Gastroesophageal sphincter (tissue), 4 donors: ENCODE data around the gene LBHD1. TPM values are rescaled to one million over a fixed set of nuclear protein-coding genes. Genes with fewer than 3 reads are reported as not detected.

Source experiments
- ATAC-seq: fragments of 150-250 bp; one replicate; pipeline ENCODE4 v1.9.1; 2016; ENCODE audit warnings: mild to moderate bottlenecking, moderate library complexity
- H3K27ac ChIP-seq, 4 donors: fragments of 200-600 bp; sonication (generic) in 3 of 4; 1 replicate in 3 of 4; 2 replicates in 1 of 4; pipeline ENCODE4 v1.5.1; 2016 to 2019
- H3K27me3 ChIP-seq: fragments of 200-600 bp; sonication (generic); one replicate; pipeline ENCODE4 v1.5.1; 2019
- H3K36me3 ChIP-seq, 2 donors: fragments of 200-600 bp; sonication (generic); one replicate each; pipeline ENCODE4 v1.5.1; 2019; ENCODE audit warnings: control low read depth in 1 of 2
- H3K4me1 ChIP-seq, 3 donors: fragments of 200-600 bp; sonication (generic); 1 replicate in 2 of 3; 2 replicates in 1 of 3; pipeline ENCODE4 v1.5.1; 2016 to 2019; ENCODE audit warnings: control low read depth in 2 of 3
- H3K4me3 ChIP-seq, 2 donors: fragments of 200-600 bp; sonication (generic); one replicate each; pipeline ENCODE4 v1.5.1; 2019; ENCODE audit warnings: mild to moderate bottlenecking in 1 of 2, moderate library complexity in 1 of 2
- H3K9me3 ChIP-seq, 3 donors: fragments of 200-600 bp; sonication (generic); one replicate each; pipeline ENCODE4 v1.5.1; 2017 to 2019; ENCODE audit warnings: control low read depth in 2 of 3
- EP300 ChIP-seq: sonication (generic); formaldehyde crosslinking; IDR thresholded peaks from one replicate; pipeline ENCODE4 v1.6.1; 2017; ENCODE audit warnings: antibody characterized with exemption, mild to moderate bottlenecking
- POLR2A ChIP-seq, 2 donors: fragments of 450-650 bp; IDR thresholded peaks; one replicate each; pipeline ENCODE4 v1.6.1; 2017; ENCODE audit warnings: antibody characterized with exemption in 2 of 2, mild to moderate bottlenecking in 2 of 2, moderate library complexity in 1 of 2
- POLR2AphosphoS5 ChIP-seq: sonication (generic); formaldehyde crosslinking; IDR thresholded peaks from one replicate; pipeline ENCODE4 v1.6.1; 2017; ENCODE audit warnings: antibody characterized with exemption
- WGBS, 2 donors: methylation state at CpG; one replicate each; pipeline ENCODE4 v1.1.5; 2018; ENCODE audit warnings: low coverage in 1 of 2; 5-methylcytosine and 5-hydroxymethylcytosine counted together
- small RNA-seq, 4 donors: library from RNA; depleted of rRNA; stranded (forward); fragments of <200 nt; gene quantifications; one replicate each; pipeline ENCODE3, GENCODE V24; 2016
- total RNA-seq, 4 donors: library from RNA; depleted of rRNA; stranded (reverse); fragments of >200 nt; gene quantifications; one replicate each; pipeline ENCODE4 v1.1.0, GENCODE V29; 2016
- TF ChIP-seq, protein P1 (sequence below), 4 experiments: fragments of 200-600 bp in 2 of 4; fragments of 450-650 bp in 2 of 4; sonication (generic) in 1 of 4; IDR thresholded peaks; one replicate each; pipeline ENCODE4 v1.5.1; 2017 to 2019; ENCODE audit warnings: antibody characterized with exemption in 4 of 4, mild to moderate bottlenecking in 2 of 4, moderate library complexity in 2 of 4

LBHD1 gene
- total RNA-seq, 4 donors from 2014 or later, result 1.2 to 3.9 (median 2.2) TPM

DNA sequence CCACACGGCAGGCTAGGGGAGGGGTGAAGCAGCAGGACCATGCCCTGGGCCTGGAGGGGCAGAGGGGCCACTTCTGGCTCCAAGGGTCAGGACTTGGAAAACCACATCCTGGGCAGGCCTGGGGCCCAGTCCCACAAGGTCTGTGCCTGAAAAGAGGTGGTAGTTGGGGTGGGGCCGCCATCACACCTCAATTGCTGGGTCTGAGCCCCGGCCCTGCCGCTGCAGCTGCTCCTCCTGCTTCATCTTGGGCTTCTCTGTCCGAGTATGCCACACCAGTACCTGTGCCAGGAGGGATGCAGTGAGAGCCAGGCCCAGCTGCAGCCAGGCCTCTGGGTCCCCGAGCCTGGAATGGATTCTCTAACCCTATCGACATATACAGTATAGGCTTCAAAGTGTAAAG, 56.5 kb downstream of the LBHD1 start:
- ATAC-seq, result no peak
- Histone ChIP-seq H3K27ac (no peak overlapping the region), H3K36me3 (peaks cover 0 to 54% of the 10 kb centered on the region in 2 donors), H3K9me3 (no peaks in the 10 kb centered on the region), H3K4me3 (no peak overlapping the region), H3K4me1 (peaks cover 2 to 42% (median 20%) of the 10 kb centered on the region in 3 donors), H3K27me3 (no peaks in the 10 kb centered on the region)
- no CpG with 5 or more reads among the region's 7 CpGs for WGBS, 2 donors
- TF ChIP-seq EP300 (no peak), POLR2AphosphoS5 (no peak), POLR2A (IDR thresholded peaks at IDR 0.05) (no peak)

DNA sequence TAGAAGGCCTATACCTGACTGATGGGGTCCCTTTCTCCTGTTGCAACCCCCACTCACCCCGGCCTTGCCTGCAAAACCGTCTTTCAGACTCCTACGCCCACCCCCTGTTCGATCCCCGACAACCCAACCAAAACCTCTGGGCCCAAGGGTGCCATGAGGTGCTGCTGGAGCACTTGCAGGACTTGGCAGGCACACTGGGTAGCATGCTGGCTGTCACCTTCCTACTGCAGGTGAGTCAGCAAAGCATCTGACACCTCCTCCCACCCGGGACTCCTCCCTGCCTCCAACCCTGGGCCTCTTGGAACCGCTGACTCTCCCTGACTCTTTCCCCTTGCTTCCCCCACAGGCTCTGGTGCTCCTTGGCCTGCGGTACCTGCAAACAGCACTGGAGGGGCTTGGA, 57.8 kb downstream of the LBHD1 start:
- peaks cover 0 to 63% of the 10 kb centered on the region in 2 donors for H3K36me3 ChIP-seq

DNA sequence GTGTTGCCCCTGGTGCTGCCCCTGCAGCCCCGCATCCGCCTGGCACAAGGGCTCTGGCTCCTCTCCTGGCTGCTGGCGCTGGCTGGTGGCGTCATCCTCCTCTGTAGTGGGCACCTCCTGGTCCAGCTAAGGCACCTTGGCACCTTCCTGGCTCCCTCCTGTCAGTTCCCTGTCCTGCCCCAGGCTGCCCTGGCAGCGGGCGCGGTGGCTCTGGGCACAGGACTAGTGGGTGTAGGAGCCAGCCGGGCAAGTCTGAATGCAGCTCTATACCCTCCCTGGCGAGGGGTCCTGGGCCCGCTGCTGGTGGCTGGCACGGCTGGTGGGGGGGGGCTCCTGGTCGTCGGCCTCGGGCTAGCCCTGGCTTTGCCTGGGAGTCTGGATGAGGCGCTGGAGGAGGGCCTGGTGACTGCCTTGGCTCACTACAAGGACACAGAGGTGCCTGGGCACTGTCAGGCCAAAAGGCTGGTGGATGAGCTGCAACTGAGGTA, 58.7 kb downstream of the LBHD1 start:
- H3K9me3 ChIP-seq, result no peaks in the 10 kb centered on the region
- peaks cover 0 to 65% of the 10 kb centered on the region in 2 donors for H3K36me3 ChIP-seq
- H3K4me1 ChIP-seq, result peaks cover 2 to 42% (median 21%) of the 10 kb centered on the region in 3 donors
- H3K27me3 ChIP-seq, result no peaks in the 10 kb centered on the region
- WGBS, 2 donors, result 0% methylated on average over 2 of the region's 15 CpGs; no CpG with 5 or more reads in 1 of the 2 donors
- H3K27ac ChIP-seq, result peak overlapping the region; percentile 93 to 98 (median 96)
- ATAC-seq, result no peak
- peak overlapping the region in 1 of 2 donors; percentile 95 for H3K4me3 ChIP-seq
- TF ChIP-seq, protein P1, sequence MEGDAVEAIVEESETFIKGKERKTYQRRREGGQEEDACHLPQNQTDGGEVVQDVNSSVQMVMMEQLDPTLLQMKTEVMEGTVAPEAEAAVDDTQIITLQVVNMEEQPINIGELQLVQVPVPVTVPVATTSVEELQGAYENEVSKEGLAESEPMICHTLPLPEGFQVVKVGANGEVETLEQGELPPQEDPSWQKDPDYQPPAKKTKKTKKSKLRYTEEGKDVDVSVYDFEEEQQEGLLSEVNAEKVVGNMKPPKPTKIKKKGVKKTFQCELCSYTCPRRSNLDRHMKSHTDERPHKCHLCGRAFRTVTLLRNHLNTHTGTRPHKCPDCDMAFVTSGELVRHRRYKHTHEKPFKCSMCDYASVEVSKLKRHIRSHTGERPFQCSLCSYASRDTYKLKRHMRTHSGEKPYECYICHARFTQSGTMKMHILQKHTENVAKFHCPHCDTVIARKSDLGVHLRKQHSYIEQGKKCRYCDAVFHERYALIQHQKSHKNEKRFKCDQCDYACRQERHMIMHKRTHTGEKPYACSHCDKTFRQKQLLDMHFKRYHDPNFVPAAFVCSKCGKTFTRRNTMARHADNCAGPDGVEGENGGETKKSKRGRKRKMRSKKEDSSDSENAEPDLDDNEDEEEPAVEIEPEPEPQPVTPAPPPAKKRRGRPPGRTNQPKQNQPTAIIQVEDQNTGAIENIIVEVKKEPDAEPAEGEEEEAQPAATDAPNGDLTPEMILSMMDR (IDR thresholded peaks at IDR 0.05), result no peak
- no peak for TF ChIP-seq POLR2A (IDR thresholded peaks at IDR 0.05)
- TF ChIP-seq EP300, result no peak
- TF ChIP-seq POLR2AphosphoS5, result no peak

More for the DNA sequence above, 57.8 kb downstream of the LBHD1 start:
- Histone ChIP-seq H3K27me3 (no peaks in the 10 kb centered on the region), H3K4me3 (no peak overlapping the region), H3K9me3 (no peaks in the 10 kb centered on the region), H3K4me1 (peaks cover 2 to 44% (median 21%) of the 10 kb centered on the region in 3 donors), H3K27ac (peak overlapping the region in 3 of 4 donors; percentile 96 to 98 (median 96))
- ATAC-seq, result no peak
- 50 to 55% methylated on average over 1 to 7 of the region's 8 CpGs for WGBS, 2 donors
- TF ChIP-seq EP300 (no peak), POLR2A (IDR thresholded peaks at IDR 0.05) (no peak), POLR2AphosphoS5 (no peak)
- TF ChIP-seq, protein P1 (IDR thresholded peaks at IDR 0.05), result no peak

Small RNA genes lying within 50 kb of the gene (small RNA-seq; reads per million reads assigned to genes)
- gene SNORA57, result 0 reads per million in 4 donors

Other genes with a start within 250 kb of the LBHD1 start
- 1,000 to 10,000 TPM; 1,348 to 2,181 (median 1,745) TPM for gene AHNAK, start 125.5 kb downstream of the LBHD1 start, total RNA-seq
- gene EEF1G, start 98.4 kb downstream of the LBHD1 start, total RNA-seq, result 1,000 to 10,000 TPM; 1,070 to 1,712 (median 1,374) TPM
- 1 to 10 TPM; 3.8 to 9.6 (median 7.6) TPM for gene TUT1, start 80.7 kb downstream of the LBHD1 start, total RNA-seq
- gene MTA2, start 70.4 kb downstream of the LBHD1 start, total RNA-seq, result 10 to 100 TPM; 67.9 to 88.7 (median 85.6) TPM
- gene EML3, start 59.5 kb downstream of the LBHD1 start, total RNA-seq, result 10 to 100 TPM; 25.4 to 36.7 (median 31.9) TPM
- 10 to 100 TPM in 3 of 4 donors, 1 to 10 TPM in 1; 3.0 to 18.3 (median 10.7) TPM for gene ROM1, start 59.0 kb downstream of the LBHD1 start, total RNA-seq
- 10 to 100 TPM; 11.4 to 25.8 (median 22.4) TPM for gene B3GAT3, start 50.3 kb downstream of the LBHD1 start, total RNA-seq
- gene GANAB, start 25.7 kb downstream of the LBHD1 start, total RNA-seq, result 100 to 1,000 TPM in 3 of 4 donors, 10 to 100 TPM in 1; 87.8 to 151 (median 134) TPM
- gene INTS5, start 19.0 kb downstream of the LBHD1 start, total RNA-seq, result 10 to 100 TPM; 12.6 to 19.0 (median 14.5) TPM
- gene C11orf98, start 7.1 kb downstream of the LBHD1 start, total RNA-seq, result 10 to 100 TPM; 19.3 to 39.5 (median 26.8) TPM
- gene CSKMT, start 7.0 kb downstream of the LBHD1 start, total RNA-seq, result 10 to 100 TPM in 1 of 4 donors, 1 to 10 TPM in 3; 2.0 to 18.6 (median 7.3) TPM
- 10 to 100 TPM in 1 of 4 donors, 1 to 10 TPM in 3; 7.3 to 10.1 (median 8.4) TPM for gene UQCC3, start 594 bp downstream of the LBHD1 start, total RNA-seq
- 100 to 1,000 TPM; 162 to 185 (median 174) TPM for gene UBXN1, start 6.8 kb upstream of the LBHD1 start, total RNA-seq
- gene LRRN4CL, start 17.3 kb upstream of the LBHD1 start, total RNA-seq, result 10 to 100 TPM; 20.1 to 42.1 (median 32.1) TPM
- gene BSCL2, start 35.2 kb upstream of the LBHD1 start, total RNA-seq, result 10 to 100 TPM; 25.7 to 37.8 (median 29.2) TPM
- not detected for gene GNG3, start 35.4 kb upstream of the LBHD1 start, total RNA-seq
- 10 to 100 TPM; 24.2 to 43.7 (median 31.0) TPM for gene HNRNPUL2, start 55.2 kb upstream of the LBHD1 start, total RNA-seq
- gene TTC9C, start 56.2 kb upstream of the LBHD1 start, total RNA-seq, result 10 to 100 TPM; 12.5 to 20.5 (median 19.8) TPM
- 10 to 100 TPM in 3 of 4 donors, 1 to 10 TPM in 1; 8.8 to 15.8 (median 12.3) TPM for gene ZBTB3, start 81.9 kb upstream of the LBHD1 start, total RNA-seq
- 10 to 100 TPM; 34.4 to 49.5 (median 39.5) TPM for gene POLR2G, start 89.3 kb upstream of the LBHD1 start, total RNA-seq
- gene TAF6L, start 99.1 kb upstream of the LBHD1 start, total RNA-seq, result 10 to 100 TPM in 3 of 4 donors, 1 to 10 TPM in 1; 5.5 to 23.4 (median 14.5) TPM
- gene TMEM179B, start 115.1 kb upstream of the LBHD1 start, total RNA-seq, result 10 to 100 TPM; 25.8 to 50.7 (median 33.9) TPM
- gene TMEM223, start 119.7 kb upstream of the LBHD1 start, total RNA-seq, result 10 to 100 TPM; 17.0 to 25.8 (median 19.1) TPM
- gene NXF1, start 133.2 kb upstream of the LBHD1 start, total RNA-seq, result 10 to 100 TPM; 33.2 to 72.3 (median 57.2) TPM
- 10 to 100 TPM; 23.3 to 31.6 (median 27.8) TPM for gene STX5, start 159.8 kb upstream of the LBHD1 start, total RNA-seq
- gene TEX54, start 160.6 kb upstream of the LBHD1 start, total RNA-seq, result not detected
- 10 to 100 TPM; 26.6 to 46.8 (median 39.3) TPM for gene WDR74, start 167.3 kb upstream of the LBHD1 start, total RNA-seq
- 100 to 1,000 TPM in 1 of 4 donors, 10 to 100 TPM in 3; 66.9 to 144 (median 80.2) TPM for gene SLC3A2, start 208.6 kb upstream of the LBHD1 start, total RNA-seq
- gene CHRM1, start 249.1 kb upstream of the LBHD1 start, total RNA-seq, result under 1 TPM in 3 of 4 donors, not detected in 1; 0.16 to 0.89 (median 0.27) TPM